ENCODE measurements around the gene TENM4.

DNA sequence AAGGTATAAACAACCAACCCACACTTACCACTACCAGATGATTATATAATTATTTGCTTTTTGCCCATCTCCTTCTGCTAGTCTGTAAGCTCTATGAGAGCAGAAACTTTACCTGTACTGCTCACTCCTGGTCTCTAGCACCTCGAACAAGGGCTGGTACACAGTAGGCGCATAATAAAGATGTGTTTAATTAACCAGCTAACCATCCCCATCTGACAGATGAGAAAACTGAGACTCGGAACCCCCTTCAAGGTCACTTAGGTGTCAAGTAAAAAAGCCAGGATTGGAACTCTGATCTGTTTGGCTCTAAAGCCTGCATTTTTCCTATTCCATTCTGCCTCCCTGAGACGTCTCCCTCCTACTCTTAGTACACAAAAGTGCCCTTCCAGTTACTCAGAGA is 370.3 kb downstream of the TENM4 start:
- TF ChIP-seq, protein P1, sequence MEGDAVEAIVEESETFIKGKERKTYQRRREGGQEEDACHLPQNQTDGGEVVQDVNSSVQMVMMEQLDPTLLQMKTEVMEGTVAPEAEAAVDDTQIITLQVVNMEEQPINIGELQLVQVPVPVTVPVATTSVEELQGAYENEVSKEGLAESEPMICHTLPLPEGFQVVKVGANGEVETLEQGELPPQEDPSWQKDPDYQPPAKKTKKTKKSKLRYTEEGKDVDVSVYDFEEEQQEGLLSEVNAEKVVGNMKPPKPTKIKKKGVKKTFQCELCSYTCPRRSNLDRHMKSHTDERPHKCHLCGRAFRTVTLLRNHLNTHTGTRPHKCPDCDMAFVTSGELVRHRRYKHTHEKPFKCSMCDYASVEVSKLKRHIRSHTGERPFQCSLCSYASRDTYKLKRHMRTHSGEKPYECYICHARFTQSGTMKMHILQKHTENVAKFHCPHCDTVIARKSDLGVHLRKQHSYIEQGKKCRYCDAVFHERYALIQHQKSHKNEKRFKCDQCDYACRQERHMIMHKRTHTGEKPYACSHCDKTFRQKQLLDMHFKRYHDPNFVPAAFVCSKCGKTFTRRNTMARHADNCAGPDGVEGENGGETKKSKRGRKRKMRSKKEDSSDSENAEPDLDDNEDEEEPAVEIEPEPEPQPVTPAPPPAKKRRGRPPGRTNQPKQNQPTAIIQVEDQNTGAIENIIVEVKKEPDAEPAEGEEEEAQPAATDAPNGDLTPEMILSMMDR (IDR thresholded peaks at IDR 0.05), result no peak
- no peak for TF ChIP-seq POLR2A (IDR thresholded peaks at IDR 0.05)

All from uterus (tissue), 2 donors.